Measurements from ENCODE around the gene HEATR1.

GRCh38 chr1:236540813-236541465, 63.4 kb downstream of the HEATR1 start:
- TF ChIP-seq CTCF (IDR thresholded peaks at IDR 0.05) (no peak), EZH2 (IDR thresholded peaks at IDR 0.05; ENCODE audit: borderline replicate concordance, insufficient read depth, low read depth, low read length, poor library complexity, severe bottlenecking) (no peak)

Measured in B cell (primary cell).